ENCODE results near the gene ATP6V0A4. TPM values are rescaled to one million over a fixed set of nuclear protein-coding genes. Genes with fewer than 3 reads are reported as not detected.
"Not testable (repeated sequence)": the region's sequence is repeated elsewhere in the genome, so short reads cannot be mapped to it uniquely, and the experiment has no call there.

Gene ATP6V0A4
- total RNA-seq, 2 donors from 2014 or later, result 0.38 to 0.74 TPM

GRCh38 chr7:138822867-138823535, 25.0 kb upstream of the ATP6V0A4 start:
- ATAC-seq (replicated peaks in 1 of 2) (no peak), DNase-seq (no peak)
- no peak overlapping the region for H3K27ac Mint-ChIP-seq
- no peak overlapping the region for H3K4me3 Mint-ChIP-seq
- no peaks in the 10 kb centered on the region for H3K27me3 Mint-ChIP-seq (ENCODE audit: low read depth)
- peaks cover 13% of the 10 kb centered on the region for H3K4me1 Mint-ChIP-seq (ENCODE audit: low read depth)
- H3K36me3 Mint-ChIP-seq (ENCODE audit: insufficient read depth in 2 of 2), result peaks cover 0 to 2% of the 10 kb centered on the region in 2 donors
- H3K9me3 Mint-ChIP-seq, result no peaks in the 10 kb centered on the region

GRCh38 chr7:138821912-138822311, 23.9 kb upstream of the ATP6V0A4 start:
- Mint-ChIP-seq H3K4me1 (ENCODE audit: low read depth) (peaks cover 14% of the 10 kb centered on the region), H3K36me3 (ENCODE audit: insufficient read depth in 2 of 2) (peaks cover 0 to 2% of the 10 kb centered on the region in 2 donors), H3K27me3 (ENCODE audit: low read depth) (no peaks in the 10 kb centered on the region), H3K9me3 (no peaks in the 10 kb centered on the region), H3K27ac (no peak overlapping the region), H3K4me3 (no peak overlapping the region)
- ATAC-seq (replicated peaks in 1 of 2), result no peak
- DNase-seq, result no peak

- Mint-ChIP-seq H3K27me3 (ENCODE audit: low read depth) (no peaks in the 10 kb centered on the region), H3K36me3 (ENCODE audit: insufficient read depth in 2 of 2) (no peaks in the 10 kb centered on the region), H3K4me3 (no peak overlapping the region), H3K9me3 (no peaks in the 10 kb centered on the region), H3K4me1 (ENCODE audit: low read depth) (peaks cover 15% of the 10 kb centered on the region), H3K27ac (no peak overlapping the region)
- no peak for DNase-seq
- ATAC-seq (replicated peaks in 1 of 2), result no peak
Observed at GRCh38 chr7:138819625-138820024, 21.6 kb upstream of the ATP6V0A4 start.

- Mint-ChIP-seq H3K27me3 (ENCODE audit: low read depth) (no peaks in the 10 kb centered on the region), H3K36me3 (ENCODE audit: insufficient read depth in 2 of 2) (peaks cover 0 to 1% of the 10 kb centered on the region in 2 donors), H3K27ac (no peak overlapping the region), H3K4me1 (ENCODE audit: low read depth) (peaks cover 26% of the 10 kb centered on the region), H3K4me3 (peak overlapping the region in 1 of 2 donors; percentile 29), H3K9me3 (no peaks in the 10 kb centered on the region)
- ATAC-seq (replicated peaks in 1 of 2) (peak; percentile 58 to 79), DNase-seq (peak in 1 of 2 donors; percentile 16)
Observed at GRCh38 chr7:138816650-138817049, 18.7 kb upstream of the ATP6V0A4 start.

GRCh38 chr7:138814816-138815332, 16.9 kb upstream of the ATP6V0A4 start:
- Mint-ChIP-seq H3K36me3 (ENCODE audit: insufficient read depth in 2 of 2) (peaks cover 0 to 1% of the 10 kb centered on the region in 2 donors), H3K4me1 (ENCODE audit: low read depth) (peaks cover 26% of the 10 kb centered on the region), H3K9me3 (no peaks in the 10 kb centered on the region), H3K4me3 (peak overlapping the region in 1 of 2 donors; percentile 3), H3K27me3 (ENCODE audit: low read depth) (no peaks in the 10 kb centered on the region), H3K27ac (peak overlapping the region; percentile 63)
- ATAC-seq (replicated peaks in 1 of 2), result peak in 1 of 2 donors; percentile 23
- DNase-seq, result no peak

GRCh38 chr7:138813945-138814344, 15.9 kb upstream of the ATP6V0A4 start:
- Mint-ChIP-seq H3K36me3 (ENCODE audit: insufficient read depth in 2 of 2) (peaks cover 0 to 1% of the 10 kb centered on the region in 2 donors), H3K4me1 (ENCODE audit: low read depth) (peaks cover 26% of the 10 kb centered on the region), H3K27me3 (ENCODE audit: low read depth) (no peaks in the 10 kb centered on the region), H3K4me3 (no peak overlapping the region), H3K9me3 (no peaks in the 10 kb centered on the region), H3K27ac (no peak overlapping the region)
- ATAC-seq (replicated peaks in 1 of 2), result peak; percentile 77 to 84
- no peak for DNase-seq

GRCh38 chr7:138811327-138811726, 13.3 kb upstream of the ATP6V0A4 start:
- not testable (repeated sequence) for H3K27me3 Mint-ChIP-seq (ENCODE audit: low read depth); H3K27ac Mint-ChIP-seq; H3K36me3 Mint-ChIP-seq (ENCODE audit: insufficient read depth in 2 of 2); DNase-seq; ATAC-seq (replicated peaks in 1 of 2); H3K4me3 Mint-ChIP-seq; H3K9me3 Mint-ChIP-seq
- H3K4me1 Mint-ChIP-seq (ENCODE audit: low read depth), result peaks cover 19% of the 10 kb centered on the region

- Mint-ChIP-seq H3K36me3 (ENCODE audit: insufficient read depth in 2 of 2) (peaks cover 0 to 1% of the 10 kb centered on the region in 2 donors), H3K27ac (no peak overlapping the region), H3K4me1 (ENCODE audit: low read depth) (peaks cover 18% of the 10 kb centered on the region), H3K4me3 (no peak overlapping the region), H3K27me3 (ENCODE audit: low read depth) (no peaks in the 10 kb centered on the region), H3K9me3 (peaks cover 0 to 2% of the 10 kb centered on the region in 2 donors)
- no peak for DNase-seq
- no peak for ATAC-seq (replicated peaks in 1 of 2)
Observed at GRCh38 chr7:138809346-138809745, 11.3 kb upstream of the ATP6V0A4 start.

GRCh38 chr7:138804618-138805017, 6.6 kb upstream of the ATP6V0A4 start:
- peak overlapping the region in 1 of 2 donors; percentile 59 for H3K4me3 Mint-ChIP-seq
- H3K27me3 Mint-ChIP-seq (ENCODE audit: low read depth), result no peaks in the 10 kb centered on the region
- peak; percentile 45 to 75 for ATAC-seq (replicated peaks in 1 of 2)
- DNase-seq, result no peak
- H3K36me3 Mint-ChIP-seq (ENCODE audit: insufficient read depth in 2 of 2), result no peaks in the 10 kb centered on the region
- peaks cover 0 to 2% of the 10 kb centered on the region in 2 donors for H3K9me3 Mint-ChIP-seq
- H3K4me1 Mint-ChIP-seq (ENCODE audit: low read depth), result peaks cover 10% of the 10 kb centered on the region
- no peak overlapping the region for H3K27ac Mint-ChIP-seq

GRCh38 chr7:138802706-138803105, 4.7 kb upstream of the ATP6V0A4 start:
- H3K27ac Mint-ChIP-seq, result no peak overlapping the region

GRCh38 chr7:138801256-138801655, 3.3 kb upstream of the ATP6V0A4 start:
- ATAC-seq (replicated peaks in 1 of 2) (no peak), DNase-seq (no peak)
- Mint-ChIP-seq H3K4me1 (ENCODE audit: low read depth) (peaks cover 17% of the 10 kb centered on the region), H3K27me3 (ENCODE audit: low read depth) (peaks cover 8% of the 10 kb centered on the region), H3K27ac (no peak overlapping the region), H3K4me3 (no peak overlapping the region), H3K9me3 (no peaks in the 10 kb centered on the region), H3K36me3 (ENCODE audit: insufficient read depth in 2 of 2) (no peaks in the 10 kb centered on the region)

More at GRCh38 chr7:138802706-138803105, 4.7 kb upstream of the ATP6V0A4 start:
- Mint-ChIP-seq H3K9me3 (no peaks in the 10 kb centered on the region), H3K4me3 (no peak overlapping the region), H3K4me1 (ENCODE audit: low read depth) (peaks cover 17% of the 10 kb centered on the region), H3K36me3 (ENCODE audit: insufficient read depth in 2 of 2) (no peaks in the 10 kb centered on the region), H3K27me3 (ENCODE audit: low read depth) (peaks cover 8% of the 10 kb centered on the region)
- ATAC-seq (replicated peaks in 1 of 2) (no peak), DNase-seq (no peak)

- Mint-ChIP-seq H3K27me3 (ENCODE audit: low read depth) (peaks cover 8% of the 10 kb centered on the region), H3K36me3 (ENCODE audit: insufficient read depth in 2 of 2) (no peaks in the 10 kb centered on the region), H3K27ac (no peak overlapping the region), H3K4me1 (ENCODE audit: low read depth) (peaks cover 8% of the 10 kb centered on the region), H3K4me3 (no peak overlapping the region), H3K9me3 (no peaks in the 10 kb centered on the region)
- ATAC-seq (replicated peaks in 1 of 2), result no peak
- DNase-seq, result no peak
Observed at GRCh38 chr7:138799336-138800000, 1.5 kb upstream of the ATP6V0A4 start.

GRCh38 chr7:138798836-138799235, 840 bp upstream of the ATP6V0A4 start:
- DNase-seq (no peak), ATAC-seq (replicated peaks in 1 of 2) (no peak)
- Mint-ChIP-seq H3K36me3 (ENCODE audit: insufficient read depth in 2 of 2) (no peaks in the 10 kb centered on the region), H3K9me3 (no peaks in the 10 kb centered on the region), H3K27ac (no peak overlapping the region), H3K27me3 (ENCODE audit: low read depth) (peaks cover 8% of the 10 kb centered on the region), H3K4me1 (ENCODE audit: low read depth) (peaks cover 6% of the 10 kb centered on the region), H3K4me3 (no peak overlapping the region)

Data from activated T-cell treated with anti-CD3 and anti-CD28 coated beads, Interleukin-2, amount 50 U/mL, for 72 hours (primary cell).